ENCODE data around the gene SART3.
"Not testable (repeated sequence)": the region's sequence is repeated elsewhere in the genome, so short reads cannot be mapped to it uniquely, and the experiment has no call there.

Gene SART3

DNA sequence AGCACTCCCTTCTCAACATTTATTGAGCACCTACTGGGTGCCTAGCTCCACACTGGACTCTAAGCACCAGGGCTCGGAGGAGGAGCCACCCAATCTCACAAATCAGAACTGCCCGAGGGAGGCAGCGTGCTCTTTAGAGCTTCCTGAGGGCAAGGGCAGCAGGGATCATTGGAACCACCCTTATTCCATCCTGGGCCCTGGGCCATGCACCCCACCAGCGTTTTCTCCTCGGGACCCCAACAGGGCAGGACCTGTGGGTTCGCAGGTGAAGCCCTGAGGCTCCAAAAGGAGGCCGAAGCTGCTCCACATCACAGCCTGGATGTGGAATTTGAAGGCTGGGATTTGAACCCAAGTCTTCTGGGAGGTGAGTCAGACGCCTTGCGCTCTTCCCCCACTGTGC lies 21.5 kb upstream of the SART3 start:
- no peak for DNase-seq (ENCODE audit: low spot score)
- no peak for FAIRE-seq

DNA sequence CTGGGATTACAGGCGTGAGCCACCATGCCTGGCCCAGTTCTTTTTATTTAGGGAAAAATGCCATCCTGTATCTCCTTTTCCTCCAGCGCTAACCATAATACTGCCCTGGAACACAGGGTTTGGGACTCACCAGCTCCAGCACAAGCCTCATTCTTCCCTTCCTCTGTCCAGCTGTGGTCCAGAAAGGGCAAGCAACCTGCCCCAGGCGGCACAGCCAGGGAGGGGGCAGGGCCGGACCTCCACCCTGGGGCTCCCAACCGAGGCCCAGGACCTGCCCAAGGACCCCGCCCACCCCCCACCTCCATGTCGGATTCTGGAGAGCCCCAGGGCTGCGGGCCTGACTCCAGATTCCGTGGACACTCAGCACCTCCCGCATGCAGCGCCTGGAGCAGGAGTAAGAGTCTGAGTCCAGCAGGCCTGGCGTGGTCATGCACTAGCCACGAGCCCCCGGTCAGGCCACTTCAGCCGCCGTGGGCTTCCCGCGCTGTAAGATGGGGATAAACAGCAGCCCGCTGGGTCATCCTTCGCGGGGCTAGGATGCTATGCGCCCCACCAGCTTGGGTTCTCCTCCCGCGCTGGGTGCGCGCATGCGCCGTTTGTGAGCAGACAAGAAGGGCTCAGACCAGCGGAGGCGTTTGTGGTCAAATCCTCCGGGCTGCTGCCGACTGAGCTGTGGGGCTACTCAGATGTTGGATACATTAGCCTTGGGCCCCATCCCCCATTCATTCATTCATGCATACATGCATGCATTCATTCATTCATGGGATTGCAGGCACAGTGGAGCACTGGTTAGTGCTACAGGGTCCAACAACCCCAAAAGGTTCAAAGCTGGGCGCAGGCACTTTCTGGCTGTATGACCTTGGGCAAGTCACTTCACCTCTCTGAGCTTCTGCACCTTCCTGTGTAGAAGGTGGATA lies 20.6 kb upstream of the SART3 start:
- no peak for FAIRE-seq

DNA sequence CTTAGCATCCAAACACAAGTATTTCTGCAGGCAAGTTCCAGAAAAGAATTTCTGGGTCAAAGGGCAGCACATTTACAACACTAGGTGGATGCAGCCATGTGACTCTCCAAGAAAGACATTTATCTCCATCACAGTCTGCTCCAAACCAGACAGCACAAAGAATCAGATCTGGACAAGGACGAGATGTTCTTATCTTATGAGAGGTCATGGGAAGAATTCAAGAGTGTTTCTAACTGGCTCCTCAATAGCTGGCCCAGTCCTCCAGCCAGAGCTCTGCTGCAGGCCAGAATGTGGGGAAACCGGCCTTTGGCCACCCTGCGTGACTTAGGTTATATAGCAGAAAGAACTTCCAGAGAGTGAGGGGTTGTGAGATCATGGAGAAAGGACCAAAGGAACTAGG lies 19.6 kb upstream of the SART3 start:
- FAIRE-seq (no peak), DNase-seq (ENCODE audit: low spot score) (no peak)

More for the DNA sequence above, 20.6 kb upstream of the SART3 start:
- no peak for DNase-seq (ENCODE audit: low spot score)

DNA sequence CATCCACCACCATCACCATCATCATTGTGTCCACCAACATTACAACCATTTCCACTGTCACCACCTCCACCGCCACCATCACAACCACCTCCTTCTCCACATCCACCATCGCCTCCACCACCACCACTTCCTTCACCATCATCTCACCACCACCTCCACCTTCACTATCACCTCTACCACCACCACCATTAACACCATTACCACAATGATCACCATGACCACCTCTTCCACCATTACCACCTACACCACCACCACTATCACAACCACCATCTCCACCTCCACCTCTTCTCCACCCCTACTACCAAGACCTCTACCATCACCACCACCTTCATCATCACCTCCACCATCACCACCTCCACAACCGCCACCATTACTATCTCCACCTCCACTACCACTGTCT lies 17.8 kb upstream of the SART3 start:
- DNase-seq (ENCODE audit: low spot score) (no peak), FAIRE-seq (no peak)

DNA sequence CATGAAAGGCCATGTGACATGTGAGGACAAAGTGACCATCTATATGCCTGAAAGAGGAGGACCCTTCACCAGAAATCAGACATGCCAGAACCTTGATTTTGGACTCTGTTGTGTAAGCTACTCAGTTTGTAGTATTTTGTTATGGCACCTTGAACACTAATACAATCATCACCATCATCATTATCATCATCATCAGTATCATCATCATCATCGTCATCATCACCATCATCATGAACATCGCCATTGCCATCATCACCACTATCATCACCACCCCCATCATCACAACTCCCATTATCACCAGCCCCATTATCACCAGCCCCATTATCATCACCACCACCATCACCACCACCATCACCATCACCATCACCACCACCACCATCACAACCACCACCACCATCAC lies 17.3 kb upstream of the SART3 start:
- FAIRE-seq (no peak), DNase-seq (ENCODE audit: low spot score) (no peak)

DNA sequence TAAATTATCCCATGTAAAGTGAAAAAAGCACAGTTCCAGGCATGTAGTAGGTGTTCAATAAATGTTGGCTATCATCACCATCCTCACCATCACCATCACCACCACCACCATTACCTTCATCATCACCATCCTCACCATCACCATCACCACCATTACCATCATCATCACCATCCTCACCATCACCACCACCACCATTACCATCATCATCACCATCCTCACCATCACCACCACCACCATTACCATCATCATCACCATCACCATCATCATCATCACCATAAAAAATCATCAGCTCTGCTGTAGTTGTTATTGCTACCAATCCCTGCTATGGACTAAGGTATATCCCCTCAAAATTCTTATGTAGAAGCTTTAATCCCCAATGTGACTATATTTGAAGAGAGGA lies 16.5 kb upstream of the SART3 start:
- FAIRE-seq (peak; percentile 72), DNase-seq (ENCODE audit: low spot score) (no peak)

DNA sequence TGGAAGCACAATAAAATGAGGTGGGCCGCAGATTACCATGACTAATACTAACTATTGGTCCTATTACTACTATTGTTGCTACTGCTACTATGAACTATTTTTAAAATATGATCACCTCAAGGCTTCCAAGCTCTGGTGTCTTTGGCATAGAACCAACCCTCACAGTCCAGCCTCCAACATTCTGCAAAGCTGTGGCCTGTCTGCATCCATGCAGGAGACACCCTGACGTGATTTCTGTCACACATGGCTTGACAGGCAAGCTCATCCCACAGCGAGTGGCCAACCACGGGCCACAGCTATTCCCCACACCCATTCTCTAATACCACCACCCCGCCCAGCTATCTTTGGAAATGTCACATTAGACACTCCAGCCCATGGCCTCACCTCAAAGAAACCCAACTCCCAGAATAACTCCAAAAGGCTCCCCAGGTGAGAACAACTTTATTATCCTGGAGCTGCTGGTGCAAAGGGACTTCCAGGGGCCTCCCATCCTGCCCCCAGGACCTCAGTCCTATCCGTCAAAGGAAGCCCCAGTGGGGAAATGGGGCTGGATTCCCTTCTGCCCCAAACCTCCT lies 15.8 kb upstream of the SART3 start:
- DNase-seq (ENCODE audit: low spot score) (no peak), FAIRE-seq (no peak)

DNA sequence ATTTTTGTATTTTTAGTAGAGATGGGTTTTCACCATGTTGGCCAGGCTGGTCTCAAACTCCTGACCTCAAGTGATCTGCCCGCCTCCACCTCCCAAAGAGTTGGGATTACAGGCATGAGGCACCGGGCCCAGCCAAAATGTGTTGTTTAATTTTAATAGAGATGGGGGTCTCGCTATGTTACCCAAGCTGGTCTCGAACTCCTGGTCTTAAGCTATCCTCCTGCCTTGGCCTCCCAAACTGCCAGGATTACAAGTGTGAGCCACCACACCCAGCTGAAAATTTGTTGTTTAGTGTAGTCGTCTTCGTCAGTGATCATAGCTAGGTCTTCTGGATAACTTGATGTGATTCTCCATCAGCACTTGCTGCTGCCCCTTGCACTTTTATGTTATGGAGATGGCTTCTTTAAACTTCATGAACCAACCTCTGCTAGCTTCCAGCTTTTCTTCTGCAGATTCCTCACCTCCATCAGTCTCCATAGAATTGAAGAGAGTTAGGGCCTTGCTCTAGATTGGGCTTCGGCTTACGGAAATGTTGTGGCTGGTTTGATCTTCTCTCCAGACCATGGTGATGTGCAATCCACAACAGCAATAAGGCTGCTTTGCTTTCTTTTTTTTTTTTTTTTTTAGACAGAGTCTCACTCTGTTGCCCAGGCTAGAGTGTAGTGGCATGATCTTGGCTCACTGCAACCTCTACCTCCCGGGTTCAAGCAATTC lies 14.4 kb upstream of the SART3 start:
- DNase-seq (ENCODE audit: low spot score) (no peak), FAIRE-seq (no peak)

DNA sequence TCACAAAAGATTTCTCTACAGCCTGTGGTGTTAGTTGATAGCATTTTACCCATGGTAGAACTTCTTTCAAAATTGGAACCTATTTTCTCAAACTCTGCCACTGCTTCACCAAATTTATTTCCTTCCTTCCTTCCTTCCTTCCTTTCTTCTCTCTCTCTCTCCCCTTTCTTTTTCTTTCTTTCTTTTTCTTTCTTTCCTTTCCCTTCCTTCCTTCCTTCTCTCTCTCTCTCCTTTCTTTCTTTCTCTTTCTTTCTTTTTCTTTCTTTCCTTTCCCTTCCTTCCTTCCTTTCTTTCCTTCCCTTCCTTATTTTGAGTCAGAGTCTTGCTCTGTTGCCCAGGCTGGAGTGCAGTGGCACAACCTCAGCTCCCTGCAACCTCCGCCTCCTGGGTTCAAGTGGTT lies 13.3 kb upstream of the SART3 start:
- FAIRE-seq, result not testable (repeated sequence)

DNA sequence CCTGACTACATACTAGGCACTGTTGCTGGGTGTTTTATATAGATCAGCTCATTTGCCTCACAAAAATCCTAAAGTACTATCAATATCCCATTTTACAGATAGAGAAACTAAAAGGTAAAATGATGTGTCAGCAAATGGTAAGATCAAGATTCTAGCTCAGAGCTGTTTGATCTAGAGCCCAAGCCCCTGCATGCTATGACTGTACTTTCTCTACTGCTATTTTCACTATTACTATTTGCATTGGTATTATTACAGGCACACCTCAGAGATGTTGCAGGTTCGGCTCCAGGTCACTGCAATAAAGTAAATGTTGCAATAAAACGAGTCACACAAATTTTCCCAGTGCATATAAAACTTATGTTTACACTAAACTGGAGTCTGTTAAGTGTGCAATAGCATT lies 12.3 kb upstream of the SART3 start:
- DNase-seq (ENCODE audit: low spot score) (no peak), FAIRE-seq (no peak)

More for the DNA sequence above, 13.3 kb upstream of the SART3 start:
- not testable (repeated sequence) for DNase-seq (ENCODE audit: low spot score)

DNA sequence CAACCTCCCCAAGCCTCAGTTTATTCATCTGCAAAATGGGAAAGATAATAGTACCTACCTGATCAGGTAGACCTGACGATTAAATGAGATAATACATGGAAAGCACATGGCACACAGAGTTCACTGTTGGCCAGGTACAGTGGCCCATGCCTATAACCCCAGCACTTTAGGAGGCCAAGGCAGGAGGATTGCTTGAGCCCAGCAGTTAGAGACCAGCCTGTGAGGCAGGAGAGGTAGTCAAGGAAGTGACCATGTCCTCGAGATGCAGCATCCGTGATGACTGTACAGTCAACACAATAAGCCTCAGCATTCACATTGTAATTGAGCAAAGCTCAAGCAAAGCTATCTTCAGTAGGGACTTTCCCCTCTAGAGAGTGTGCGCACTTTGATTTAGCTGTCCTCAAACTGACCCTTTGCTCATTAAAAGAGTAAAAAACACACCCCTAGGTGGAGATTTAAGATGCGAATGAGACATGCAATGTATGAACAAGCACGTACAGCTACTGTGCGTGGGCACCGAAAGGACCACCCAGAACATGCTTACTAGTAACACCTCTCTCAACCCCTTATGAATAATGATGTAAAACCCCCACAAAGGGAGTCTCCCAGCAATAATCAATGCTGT lies 11.3 kb upstream of the SART3 start:
- DNase-seq (ENCODE audit: low spot score), result no peak
- FAIRE-seq, result no peak

DNA sequence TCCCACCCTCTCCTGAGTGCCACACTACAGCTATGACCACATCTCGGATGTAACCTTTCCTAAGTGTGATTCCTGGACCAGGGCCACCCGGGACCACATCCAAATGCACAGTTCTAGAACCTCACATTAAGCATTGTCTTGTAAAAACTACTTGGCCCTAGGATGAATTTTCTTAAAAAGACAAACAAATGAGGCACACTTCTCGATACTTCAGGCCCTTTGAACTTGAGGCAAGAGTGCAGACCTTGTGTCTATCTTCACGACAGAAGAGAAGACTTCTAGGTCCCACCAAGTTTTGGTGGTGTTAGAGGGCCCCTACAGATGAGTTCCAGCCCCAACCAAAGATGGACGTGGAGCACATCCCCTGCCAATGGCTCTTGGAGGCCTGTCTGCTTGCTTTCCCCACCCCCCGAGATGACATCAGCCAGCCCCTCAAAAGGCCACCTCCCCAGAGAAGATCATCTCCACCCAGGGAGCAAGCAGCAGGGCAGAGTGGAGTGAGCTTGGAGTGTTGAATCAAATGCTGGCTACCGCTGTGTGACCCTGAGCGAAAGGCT lies 10.7 kb upstream of the SART3 start:
- DNase-seq (ENCODE audit: low spot score), result no peak
- no peak for FAIRE-seq

DNA sequence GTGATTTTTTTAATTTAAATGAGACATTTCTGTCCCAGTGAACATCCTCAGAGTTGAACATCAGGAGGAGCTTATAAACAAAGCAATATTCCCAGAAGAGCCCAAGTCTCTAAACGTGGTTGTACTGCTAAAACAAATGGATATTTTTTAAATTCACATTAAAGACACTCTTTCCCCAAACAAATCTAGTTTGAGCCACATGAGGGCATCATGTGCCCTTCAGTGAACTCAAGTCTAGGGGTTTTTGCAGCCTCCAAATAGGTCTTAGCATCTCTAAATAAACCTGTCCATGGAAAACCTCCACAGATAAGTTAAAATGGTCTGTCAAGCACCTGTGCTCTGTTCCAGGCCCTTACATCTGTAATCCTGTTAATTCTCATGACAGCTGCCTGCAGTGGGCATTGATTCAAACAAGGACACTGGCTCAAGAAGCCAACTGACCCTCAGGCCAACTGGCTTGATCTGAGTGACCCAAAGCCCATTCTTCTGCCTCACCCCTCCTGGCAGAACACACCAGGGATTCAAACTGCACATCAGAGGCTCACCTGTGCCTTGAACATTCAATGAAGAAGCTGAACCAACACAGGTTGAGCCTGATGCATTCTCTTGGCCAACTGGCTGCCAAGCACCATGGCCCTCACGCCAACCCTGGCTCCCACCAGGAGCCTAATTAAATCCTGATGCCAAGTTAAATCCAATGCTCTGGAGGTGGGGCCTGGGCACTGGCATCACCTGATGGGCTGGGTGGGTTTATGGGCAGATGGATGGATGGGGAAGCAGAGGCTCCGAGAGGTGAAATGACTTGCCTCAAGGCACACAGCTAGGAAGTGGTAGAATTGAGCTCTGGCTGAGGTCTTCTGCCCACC lies 10.0 kb upstream of the SART3 start:
- DNase-seq (ENCODE audit: low spot score), result no peak
- FAIRE-seq, result no peak

DNA sequence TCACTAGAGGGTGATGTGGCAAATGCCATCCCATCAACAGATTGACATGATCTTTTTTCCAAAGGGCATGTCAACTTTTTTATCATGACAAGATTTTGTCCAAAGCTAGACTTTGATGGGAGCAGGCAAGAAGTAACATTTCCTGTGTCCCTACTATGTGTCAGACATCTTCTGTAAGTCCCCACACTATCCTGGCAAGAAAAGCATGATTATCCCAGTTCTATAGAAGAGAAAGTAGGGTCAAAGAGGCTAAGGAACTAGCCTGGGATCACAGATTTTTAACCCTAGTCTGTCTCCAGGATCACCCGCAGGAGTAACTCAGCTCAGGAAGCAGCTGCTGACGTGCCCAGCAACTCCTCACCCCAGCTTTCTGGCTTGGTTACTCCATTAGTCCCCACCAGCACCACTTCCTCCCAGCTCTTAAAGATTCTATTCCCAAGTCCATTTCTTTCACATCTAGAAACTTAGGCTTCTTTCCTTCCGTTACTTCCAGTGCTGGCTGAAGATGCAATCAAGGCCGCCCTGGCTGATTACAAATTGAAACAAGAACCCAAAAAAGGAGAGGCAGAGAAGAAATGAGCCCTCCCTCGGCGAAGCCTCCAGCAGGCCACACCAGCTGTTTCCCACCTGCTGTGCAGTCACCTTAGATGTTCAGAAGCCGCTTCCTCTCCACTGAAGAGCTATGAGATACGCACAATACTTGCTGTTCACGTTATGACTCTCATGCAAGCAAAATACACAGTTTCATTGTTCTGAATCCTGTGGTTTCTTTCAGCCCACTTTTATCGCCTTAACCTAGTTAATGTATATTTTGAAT lies 7.6 kb upstream of the SART3 start:
- FAIRE-seq (no peak), DNase-seq (ENCODE audit: low spot score) (no peak)

DNA sequence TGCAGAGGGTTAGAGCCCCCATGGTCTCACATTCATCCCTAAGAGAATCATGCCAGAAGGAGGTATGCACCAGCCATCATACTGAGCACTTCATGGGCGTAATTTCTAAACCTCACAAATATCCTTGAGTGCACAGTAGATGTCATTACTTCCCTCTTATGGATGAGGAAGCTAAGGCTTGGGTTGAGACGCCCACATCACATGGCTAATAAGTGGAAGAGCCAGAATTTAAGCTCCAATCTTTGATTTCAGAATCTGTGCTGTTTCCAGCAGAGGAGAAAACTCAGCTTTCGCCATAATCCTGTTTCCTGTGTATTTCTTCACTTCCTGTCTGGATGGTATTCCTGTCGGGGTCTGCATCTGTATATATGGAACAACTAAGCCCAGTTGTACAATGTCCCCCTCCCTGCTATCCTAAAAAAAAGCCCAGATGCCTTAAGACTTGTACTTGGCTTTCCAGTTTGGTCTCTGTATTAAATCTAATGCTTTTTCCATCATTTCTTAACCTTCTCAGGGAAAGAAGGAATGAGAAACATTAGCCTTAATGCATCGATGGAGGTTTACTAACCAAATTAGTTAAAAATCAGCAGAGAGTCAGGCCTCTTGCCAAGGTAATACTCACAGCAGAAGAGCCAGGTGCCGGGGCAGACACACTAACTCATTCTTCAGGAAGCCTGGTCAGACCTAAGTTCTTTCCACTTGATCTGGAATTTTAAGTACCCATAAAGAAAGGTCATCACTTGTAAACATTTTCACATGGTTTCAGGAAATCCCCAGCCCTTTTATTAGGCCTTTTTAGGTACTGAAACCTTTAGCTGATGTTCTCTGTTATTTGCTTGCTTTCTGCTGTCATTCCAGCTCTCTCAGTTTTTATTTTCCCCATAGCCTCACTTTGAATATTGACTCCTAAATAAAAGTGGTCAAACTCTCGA lies 6.7 kb upstream of the SART3 start:
- DNase-seq (ENCODE audit: low spot score) (no peak), FAIRE-seq (no peak)

DNA sequence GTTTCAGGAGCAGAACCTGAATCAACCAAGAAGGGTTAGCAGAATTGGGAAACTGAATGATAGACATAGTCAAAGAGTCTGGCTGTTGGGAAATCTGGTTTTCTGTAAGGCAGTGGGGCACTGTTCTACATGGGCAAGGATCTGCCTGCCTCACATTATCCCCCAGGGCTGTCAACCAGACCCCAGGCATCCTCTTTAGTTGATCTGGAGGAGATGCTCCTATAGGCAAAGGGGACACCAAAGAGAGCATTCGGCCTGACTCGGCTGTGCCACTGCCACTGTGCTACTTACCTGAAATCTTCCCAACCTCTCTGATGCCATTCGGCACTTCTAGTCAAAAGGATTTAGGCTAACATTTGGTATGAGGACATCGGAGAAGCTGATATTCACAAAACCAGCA lies 5.5 kb upstream of the SART3 start:
- FAIRE-seq (no peak), DNase-seq (ENCODE audit: low spot score) (no peak)

DNA sequence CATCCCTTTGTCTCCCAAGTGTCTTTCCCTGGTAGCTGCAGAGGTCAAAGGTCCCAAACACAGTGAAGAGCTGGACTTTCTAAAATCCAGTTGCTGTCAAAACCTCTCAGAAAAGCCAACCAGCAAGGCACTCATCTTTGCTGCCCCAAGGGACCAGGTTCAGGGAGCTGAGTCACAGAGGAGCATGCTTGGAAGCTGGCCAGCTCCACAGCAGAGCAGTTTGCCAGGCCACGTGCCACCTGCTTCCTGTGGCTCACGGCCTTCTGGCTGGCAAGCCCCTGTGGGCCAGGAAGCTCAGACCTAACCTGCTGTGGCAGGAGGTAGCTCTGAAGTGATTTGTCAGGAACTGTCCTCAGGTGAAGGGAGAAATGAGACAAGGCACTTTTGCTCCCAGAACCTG lies 5.0 kb upstream of the SART3 start:
- peak; percentile 68 for DNase-seq (ENCODE audit: low spot score)
- FAIRE-seq, result no peak

DNA sequence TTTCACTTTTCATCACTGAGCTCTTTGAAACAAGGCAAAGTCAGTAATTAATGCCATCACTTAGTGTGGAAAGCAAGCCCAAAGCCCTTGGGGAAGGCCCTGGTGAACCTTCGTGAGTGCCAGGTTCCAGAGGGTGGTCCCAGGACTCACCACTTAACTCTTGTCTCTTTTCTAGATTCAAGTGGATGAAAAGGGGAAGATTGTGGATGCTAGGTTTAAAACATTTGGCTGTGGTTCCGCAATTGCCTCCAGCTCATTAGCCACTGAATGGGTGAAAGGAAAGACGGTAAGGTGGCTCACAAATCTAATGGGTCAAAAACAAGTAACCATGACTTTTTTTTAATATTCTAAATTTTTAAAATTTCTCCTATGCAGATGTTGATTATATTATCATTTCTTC lies 4.2 kb upstream of the SART3 start:
- no peak for DNase-seq (ENCODE audit: low spot score)
- FAIRE-seq, result no peak

DNA sequence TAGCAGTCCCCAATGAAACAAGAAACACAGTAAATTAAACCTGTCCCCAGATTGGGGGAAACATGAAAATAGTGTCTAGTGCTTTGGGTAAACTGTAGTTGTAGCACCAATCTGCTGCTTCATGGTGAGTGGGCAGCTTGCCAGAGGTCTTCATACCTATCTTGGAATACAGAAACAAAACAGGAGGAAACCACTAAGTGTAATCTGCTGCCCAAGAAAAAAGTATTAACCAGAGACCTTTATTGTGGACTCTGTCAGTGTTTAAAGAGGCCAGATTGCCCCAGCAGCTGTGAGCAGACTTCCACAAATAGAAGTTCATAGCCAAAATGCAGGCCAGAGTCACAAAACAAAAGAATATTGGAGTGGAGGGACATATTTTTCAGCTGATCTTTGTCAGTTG lies 3.8 kb upstream of the SART3 start:
- DNase-seq (ENCODE audit: low spot score), result no peak
- FAIRE-seq, result no peak

Measured in urothelium cell line (cell line).